Body of pancreas (tissue), 4 donors: ENCODE data around the gene PDHX. TPM values are rescaled to one million over a fixed set of nuclear protein-coding genes. Genes with fewer than 3 reads are reported as not detected.

Experiments
- ATAC-seq: fragments of 150-250 bp; one replicate; pipeline ENCODE4 v1.9.1; 2016
- DNase-seq, 4 donors: peaks; one replicate each; pipeline ENCODE4 v3.0.0-alpha.2; 2019
- H3K27ac ChIP-seq, 4 donors: fragments of 200-600 bp; sonication (generic); 1 replicate in 3 of 4; 2 replicates in 1 of 4; pipeline versions ENCODE4 v1.5.1 to v1.6.1; 2016 to 2019; ENCODE audit warnings: mild to moderate bottlenecking in 1 of 4, mixed read lengths in 1 of 4, moderate library complexity in 1 of 4
- H3K27me3 ChIP-seq, 2 donors: fragments of 200-600 bp; sonication (generic); one replicate each; pipeline ENCODE4 v1.6.0; 2016; ENCODE audit warnings: mild to moderate bottlenecking in 1 of 2
- H3K36me3 ChIP-seq, 2 donors: fragments of 200-600 bp; sonication (generic); replicated peaks in 1 of 2; 2 replicates each; pipeline ENCODE4 v1.5.1; 2016; ENCODE audit warnings: low read depth in 2 of 2; ENCODE audit not compliant: insufficient read depth in 1 of 2
- H3K4me1 ChIP-seq: fragments of 200-600 bp; sonication (generic); one replicate; pipeline ENCODE4 v1.6.0; 2016
- H3K4me3 ChIP-seq, 2 donors: fragments of 200-600 bp; sonication (generic); 1 replicate in 1 of 2; 2 replicates in 1 of 2; pipeline ENCODE4 v1.5.1; 2016 to 2019
- H3K9me3 ChIP-seq, 3 donors: fragments of 200-600 bp; sonication (generic); 1 replicate in 2 of 3; 2 replicates in 1 of 3; pipeline ENCODE4 v1.5.1; 2016
- CTCF ChIP-seq, 7 experiments: fragments of 450-650 bp in 4 of 7; fragments of 200-600 bp in 3 of 7; sonication (generic) in 3 of 7; IDR thresholded peaks; one replicate each; pipeline ENCODE4 v1.5.1; 2016 to 2019; ENCODE audit warnings: antibody characterized with exemption in 7 of 7
- POLR2A ChIP-seq, 3 donors: fragments of 450-650 bp; IDR thresholded peaks; one replicate each; pipeline ENCODE4 v1.6.1; 2016; ENCODE audit warnings: antibody characterized with exemption in 3 of 3, mild to moderate bottlenecking in 2 of 3
- WGBS, 2 donors: methylation state at CpG; one replicate each; pipeline ENCODE4 v1.1.5; 2017; 5-methylcytosine and 5-hydroxymethylcytosine counted together
- intact Hi-C: fragments of 100-400 bp; cut with DNase I; formaldehyde crosslinking; loops from one replicate; pipeline ENCODE4 v1.15.1; 2023
- total RNA-seq, 2 donors: library from RNA; depleted of rRNA; stranded (reverse); fragments of >200 nt; gene quantifications; one replicate each; pipeline ENCODE4 v1.1.0, GENCODE V29; 2016

PDHX gene
- total RNA-seq, 2 donors from 2014 or later, result 10.4 to 51.4 TPM

GRCh38 chr11:34978236-34979191, 62.1 kb downstream of the PDHX start:
- Histone ChIP-seq H3K9me3 (no peaks in the 10 kb centered on the region), H3K36me3 (no peaks in the 10 kb centered on the region), H3K4me1 (peaks cover 21% of the 10 kb centered on the region), H3K27ac (peak overlapping the region in 2 of 4 donors; percentile 1 to 2), H3K27me3 (no peaks in the 10 kb centered on the region), H3K4me3 (no peak overlapping the region)
- ATAC-seq, result no peak
- TF ChIP-seq POLR2A (IDR thresholded peaks at IDR 0.05) (no peak), CTCF (IDR thresholded peaks at IDR 0.05) (no peak)
- WGBS, 2 donors, result 76 to 81% methylated on average over 7 of the region's 7 CpGs
- intact Hi-C loops, result no loop called here
- DNase-seq, result no peak

GRCh38 chr11:34984514-34984913, 68.1 kb downstream of the PDHX start:
- intact Hi-C loops, result no loop called here
- DNase-seq (no peak), ATAC-seq (no peak)
- 92 to 100% methylated on average over 2 of the region's 2 CpGs for WGBS, 2 donors
- Histone ChIP-seq H3K27ac (no peak overlapping the region), H3K27me3 (no peaks in the 10 kb centered on the region), H3K4me1 (peaks cover 20% of the 10 kb centered on the region), H3K9me3 (no peaks in the 10 kb centered on the region), H3K4me3 (no peak overlapping the region), H3K36me3 (peaks cover 0 to 5% of the 10 kb centered on the region in 2 donors)
- TF ChIP-seq POLR2A (IDR thresholded peaks at IDR 0.05) (no peak), CTCF (IDR thresholded peaks at IDR 0.05) (no peak)

DNA sequence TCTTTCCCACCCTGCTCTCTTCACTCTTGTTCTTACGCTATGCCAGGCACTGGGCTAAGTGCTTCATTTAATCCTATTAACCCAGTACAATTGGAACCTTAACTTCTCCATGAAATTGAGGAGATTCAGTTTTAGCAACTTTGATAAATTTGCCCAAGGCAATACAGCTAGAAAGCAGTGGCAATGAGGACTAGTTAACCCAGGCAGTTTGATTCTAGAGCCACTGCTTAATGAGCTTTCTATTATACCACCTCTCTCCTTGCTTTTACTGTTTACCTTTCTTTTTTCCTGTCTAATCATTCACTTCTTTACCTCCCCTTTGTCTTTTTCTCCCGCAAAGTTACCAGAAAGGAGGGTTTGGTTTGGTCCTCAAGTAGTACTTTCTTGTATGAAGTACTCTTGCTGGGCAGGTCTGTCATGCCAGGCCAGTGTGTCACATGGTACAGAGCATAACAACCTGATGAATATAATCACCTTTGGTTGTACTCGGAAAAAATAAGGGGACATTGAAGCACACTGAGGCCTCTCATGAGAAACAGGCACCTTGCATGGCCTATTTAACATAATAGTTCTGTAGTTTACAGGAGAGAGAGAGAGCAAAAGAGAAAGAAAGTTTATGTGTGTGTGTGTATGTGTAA, 70.6 kb downstream of the PDHX start:
- peak; percentile 62 for ATAC-seq
- Histone ChIP-seq H3K27ac (peak overlapping the region in 2 of 4 donors; percentile 36 to 39), H3K36me3 (peaks cover 0 to 5% of the 10 kb centered on the region in 2 donors), H3K9me3 (no peaks in the 10 kb centered on the region), H3K27me3 (no peaks in the 10 kb centered on the region), H3K4me1 (peaks cover 20% of the 10 kb centered on the region), H3K4me3 (no peak overlapping the region)
- intact Hi-C loops, result no loop called here
- TF ChIP-seq CTCF (IDR thresholded peaks at IDR 0.05), result no peak
- no peak for TF ChIP-seq POLR2A (IDR thresholded peaks at IDR 0.05)
- 54 to 62% methylated on average over 3 of the region's 3 CpGs for WGBS, 2 donors
- peak in 2 of 4 donors; percentile 28 to 55 for DNase-seq

DNA sequence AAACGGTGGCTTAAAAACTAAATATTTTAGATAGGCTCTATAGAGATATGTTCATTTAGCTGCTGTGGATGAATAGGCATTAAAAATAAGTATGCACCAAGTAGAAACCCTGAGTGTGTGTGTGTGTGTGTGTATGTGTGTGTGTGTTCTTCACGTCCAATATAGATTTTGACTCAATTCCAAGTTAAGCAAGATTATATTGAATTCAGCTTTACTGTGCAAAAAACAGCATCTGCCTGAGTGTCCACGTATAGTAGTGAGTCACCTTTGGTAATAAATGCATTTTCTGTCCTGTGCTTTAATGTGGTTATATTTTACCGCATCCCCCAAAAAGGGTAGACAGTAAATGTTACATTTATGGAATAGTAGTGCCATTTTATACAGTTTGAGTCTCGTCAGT, 71.2 kb downstream of the PDHX start:
- peak overlapping the region in 1 of 4 donors; percentile 36 for H3K27ac ChIP-seq
- intact Hi-C loops, result no loop called here
- peaks cover 0 to 5% of the 10 kb centered on the region in 2 donors for H3K36me3 ChIP-seq
- H3K27me3 ChIP-seq, result no peaks in the 10 kb centered on the region
- ATAC-seq, result peak; percentile 62
- 41 to 42% methylated on average over 5 of the region's 5 CpGs for WGBS, 2 donors
- TF ChIP-seq POLR2A (IDR thresholded peaks at IDR 0.05) (no peak), CTCF (IDR thresholded peaks at IDR 0.05) (no peak)
- no peak overlapping the region for H3K4me3 ChIP-seq
- peaks cover 20% of the 10 kb centered on the region for H3K4me1 ChIP-seq
- no peaks in the 10 kb centered on the region for H3K9me3 ChIP-seq
- no peak for DNase-seq
